NB4 (cell line): ENCODE data around the gene PPP2R2D.

Source experiments
- DNase-seq: peaks from one replicate; pipeline ENCODE4 v3.0.0; 2010; ENCODE audit warnings: low read depth
- H3K4me3 ChIP-seq: one replicate; pipeline ENCODE4 v1.5.1; 2011; ENCODE audit warnings: mild to moderate bottlenecking, low read depth, low read length, moderate library complexity
- CTCF ChIP-seq: IDR thresholded peaks from one replicate; pipeline ENCODE4 v1.5.1; 2012; ENCODE audit warnings: low read depth, low read length
- MAX ChIP-seq: IDR thresholded peaks from 2 replicates; pipeline ENCODE4 v1.6.1; 2011; ENCODE audit warnings: low read depth, low read length
- MYC ChIP-seq: IDR thresholded peaks from 2 replicates; pipeline ENCODE4 v1.6.1; 2011; ENCODE audit warnings: low read depth, low read length
- POLR2A ChIP-seq: IDR thresholded peaks from 2 replicates; pipeline ENCODE4 v1.6.1; 2011; ENCODE audit warnings: mild to moderate bottlenecking; ENCODE audit not compliant: insufficient read length; ENCODE audit errors: extremely low read depth

The PPP2R2D gene

GRCh38 chr10:131935260-131935659, 34.5 kb downstream of the PPP2R2D start:
- H3K4me3 ChIP-seq: no peak overlapping the region
- TF ChIP-seq MYC (no peak), CTCF (no peak), MAX (no peak), POLR2A (no peak)
- no peak for DNase-seq

- DNase-seq: no peak
- H3K4me3 ChIP-seq: no peak overlapping the region
- no peak for TF ChIP-seq MYC
Observed at GRCh38 chr10:131936294-131936693, 35.5 kb downstream of the PPP2R2D start.

GRCh38 chr10:131936736-131937135, 35.9 kb downstream of the PPP2R2D start:
- no peak overlapping the region for H3K4me3 ChIP-seq
- no peak for TF ChIP-seq CTCF
- no peak for TF ChIP-seq MAX
- TF ChIP-seq POLR2A: no peak
- TF ChIP-seq MYC: no peak
- no peak for DNase-seq

GRCh38 chr10:131937836-131938235, 37.0 kb downstream of the PPP2R2D start:
- no peak overlapping the region for H3K4me3 ChIP-seq
- TF ChIP-seq POLR2A: no peak
- no peak for TF ChIP-seq CTCF
- no peak for TF ChIP-seq MAX
- TF ChIP-seq MYC: no peak
- no peak for DNase-seq

GRCh38 chr10:131938681-131939080, 37.9 kb downstream of the PPP2R2D start:
- H3K4me3 ChIP-seq: no peak overlapping the region
- TF ChIP-seq POLR2A: no peak
- TF ChIP-seq MAX: no peak
- no peak for TF ChIP-seq MYC
- TF ChIP-seq CTCF: no peak
- DNase-seq: no peak

- H3K4me3 ChIP-seq: no peak overlapping the region
- TF ChIP-seq CTCF (no peak), MAX (no peak), MYC (no peak), POLR2A (no peak)
- no peak for DNase-seq
Observed at GRCh38 chr10:131942455-131942854, 41.6 kb downstream of the PPP2R2D start.
